ENCODE measurements around the gene SGMS1.
A peak's percentile ranks its signal among the peaks of the same experiment; 100 is the strongest.
"Not testable (repeated sequence)": the region's sequence is repeated elsewhere in the genome, so short reads cannot be mapped to it uniquely, and the experiment has no call there.

SGMS1 gene

GRCh38 chr10:50623663-50624412 is at the start of gene SGMS1:
TSS of gene SGMS1 (minus strand) at chr10:50623956. CDS start at chr10:50344114, 279,842 bp downstream.
- DNase-seq, result peak; percentile 72

GRCh38 chr10:50672152-50672551 is 48.4 kb upstream of the SGMS1 start:
- DNase-seq, result not testable (repeated sequence)

GRCh38 chr10:50671645-50672044 is 47.9 kb upstream of the SGMS1 start:
- DNase-seq, result not testable (repeated sequence)

GRCh38 chr10:50669957-50670356 is 46.2 kb upstream of the SGMS1 start:
- DNase-seq, result not testable (repeated sequence)

GRCh38 chr10:50667353-50667752 is 43.6 kb upstream of the SGMS1 start:
- not testable (repeated sequence) for DNase-seq

- not testable (repeated sequence) for DNase-seq
Observed at GRCh38 chr10:50662420-50662819, 38.7 kb upstream of the SGMS1 start.

- not testable (repeated sequence) for DNase-seq
Observed at GRCh38 chr10:50661563-50661962, 37.8 kb upstream of the SGMS1 start.

- DNase-seq, result peak; percentile 59
Observed at GRCh38 chr10:50659865-50660730, 36.3 kb upstream of the SGMS1 start.

GRCh38 chr10:50659016-50659864 is 35.5 kb upstream of the SGMS1 start:
- not testable (repeated sequence) for DNase-seq

- no peak for DNase-seq
Observed at GRCh38 chr10:50658165-50658564, 34.4 kb upstream of the SGMS1 start.

GRCh38 chr10:50653758-50654157 is 30.0 kb upstream of the SGMS1 start:
- no peak for DNase-seq

GRCh38 chr10:50653142-50653541 is 29.4 kb upstream of the SGMS1 start:
- DNase-seq, result no peak

GRCh38 chr10:50651808-50652207 is 28.1 kb upstream of the SGMS1 start:
- DNase-seq, result no peak

GRCh38 chr10:50650481-50650880 is 26.7 kb upstream of the SGMS1 start:
- DNase-seq, result no peak

- DNase-seq, result no peak
Observed at GRCh38 chr10:50648935-50649227, 25.1 kb upstream of the SGMS1 start.

- DNase-seq, result no peak
Observed at GRCh38 chr10:50648089-50648934, 24.6 kb upstream of the SGMS1 start.

GRCh38 chr10:50647350-50647749 is 23.6 kb upstream of the SGMS1 start:
- DNase-seq, result not testable (repeated sequence)

- DNase-seq, result no peak
Observed at GRCh38 chr10:50645236-50645635, 21.5 kb upstream of the SGMS1 start.

GRCh38 chr10:50641626-50642025 is 17.9 kb upstream of the SGMS1 start:
- no peak for DNase-seq

GRCh38 chr10:50640238-50640637 is 16.5 kb upstream of the SGMS1 start:
- DNase-seq, result no peak

GRCh38 chr10:50636618-50637579 is 13.1 kb upstream of the SGMS1 start:
- DNase-seq, result no peak

All from activated effector memory CD4-positive, alpha-beta T cell treated with Interleukin-2 at 50 U/mL for 16 hours (primary cell).